ENCODE data around the gene MTREX.
"Not testable (repeated sequence)": the region's sequence is repeated elsewhere in the genome, so short reads cannot be mapped to it uniquely, and the experiment has no call there.

Gene MTREX

DNA sequence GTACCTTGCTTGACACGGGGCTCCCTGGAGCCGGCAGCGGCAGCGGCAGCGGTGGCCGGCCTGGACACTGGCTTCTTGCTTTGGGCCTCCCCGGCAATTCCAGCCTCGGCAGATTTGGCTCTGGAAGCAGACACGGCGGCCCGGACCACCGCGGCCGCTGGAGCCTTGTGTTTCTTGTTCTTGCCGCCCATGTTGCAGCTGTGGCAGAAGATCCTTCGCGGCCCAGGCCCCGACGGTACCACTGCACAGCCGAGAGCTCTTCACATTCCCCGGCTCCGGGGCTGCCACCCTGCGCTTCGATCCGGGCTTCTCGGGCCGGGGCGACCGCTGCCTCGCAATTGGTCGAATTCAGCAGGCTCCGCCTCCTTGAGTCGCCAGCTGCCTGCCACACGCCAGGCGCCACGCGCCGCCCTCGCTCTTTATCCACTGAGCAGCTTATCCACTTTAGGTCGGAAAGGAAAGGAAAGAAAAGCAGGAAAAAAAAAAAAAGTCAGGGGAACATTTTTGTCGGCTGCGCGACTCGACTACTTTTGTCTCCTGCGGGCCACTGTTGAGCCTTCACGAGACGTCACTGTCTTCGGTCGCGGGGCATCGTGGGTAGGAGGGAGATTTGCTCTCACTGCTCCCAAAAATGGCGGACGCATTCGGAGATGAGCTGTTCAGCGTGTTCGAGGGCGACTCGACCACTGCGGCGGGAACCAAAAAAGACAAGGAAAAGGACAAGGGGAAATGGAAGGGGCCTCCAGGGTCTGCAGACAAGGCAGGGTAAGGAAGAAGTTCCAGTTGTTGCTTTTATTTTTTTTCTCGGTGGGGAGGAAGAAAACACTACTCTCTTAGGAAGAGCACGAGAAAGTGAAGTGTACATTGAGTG is at the start of gene MTREX, which contains the start of gene DHX29:
Gene MTREX (plus strand): TSS at position 607 of the 871 bp plus-strand sequence. CDS start 25 bp downstream, at position 632.
Gene DHX29 (minus strand): TSS at position 312 of the 871 bp plus-strand sequence. CDS start 121 bp downstream, at position 191.
- peak; percentile 72 for DNase-seq (ENCODE audit: low read depth)

DNA sequence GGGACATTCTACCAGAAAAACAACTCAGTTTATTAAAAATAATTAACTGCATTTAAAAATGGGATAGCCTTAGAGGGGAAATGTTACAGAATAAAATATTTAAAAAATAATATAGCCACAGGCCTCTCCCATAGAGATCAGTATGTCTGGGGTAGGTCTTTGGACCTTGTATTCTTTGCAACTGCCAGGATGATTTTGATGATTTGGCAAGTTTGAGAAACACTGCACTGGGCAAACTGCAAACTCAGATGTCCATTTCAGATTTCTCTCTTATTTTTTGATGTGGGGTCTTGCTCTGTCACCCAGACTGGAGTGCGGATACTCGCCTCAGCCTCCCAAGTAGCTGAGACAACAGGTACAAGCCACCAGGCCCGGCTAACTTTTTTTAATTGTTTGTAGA is 49.5 kb upstream of the MTREX start:
- no peak for DNase-seq (ENCODE audit: low read depth)

GRCh38 chr5:55276771-55277170 is 31.0 kb upstream of the MTREX start:
- no peak for DNase-seq (ENCODE audit: low read depth)

GRCh38 chr5:55278778-55279177 is 29.0 kb upstream of the MTREX start:
- peak; percentile 12 for DNase-seq (ENCODE audit: low read depth)

DNA sequence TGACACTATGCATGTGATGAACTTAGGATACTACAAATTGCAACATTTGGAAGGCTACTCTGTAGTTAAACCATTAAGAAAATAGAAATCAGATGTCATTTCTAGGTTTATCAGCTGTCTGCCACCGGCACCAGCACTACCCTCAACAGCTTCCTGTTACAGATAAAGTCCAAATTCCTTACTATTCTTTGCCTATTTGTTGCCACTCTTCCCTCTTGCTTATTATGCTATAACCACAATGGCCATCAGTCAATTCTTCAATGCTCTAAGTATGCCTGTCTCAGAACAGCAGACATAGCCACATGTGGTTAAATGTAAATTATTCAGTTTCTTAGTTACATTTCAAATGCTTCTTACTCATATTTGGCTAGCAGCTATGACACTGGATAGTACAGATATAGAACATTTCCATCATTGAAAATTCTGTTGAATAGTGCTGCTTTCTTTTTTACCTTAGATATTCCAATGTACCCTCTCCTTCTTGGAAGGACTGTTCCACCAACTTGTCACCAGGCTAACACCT is 21.3 kb upstream of the MTREX start:
- DNase-seq (ENCODE audit: low read depth), result no peak

DNA sequence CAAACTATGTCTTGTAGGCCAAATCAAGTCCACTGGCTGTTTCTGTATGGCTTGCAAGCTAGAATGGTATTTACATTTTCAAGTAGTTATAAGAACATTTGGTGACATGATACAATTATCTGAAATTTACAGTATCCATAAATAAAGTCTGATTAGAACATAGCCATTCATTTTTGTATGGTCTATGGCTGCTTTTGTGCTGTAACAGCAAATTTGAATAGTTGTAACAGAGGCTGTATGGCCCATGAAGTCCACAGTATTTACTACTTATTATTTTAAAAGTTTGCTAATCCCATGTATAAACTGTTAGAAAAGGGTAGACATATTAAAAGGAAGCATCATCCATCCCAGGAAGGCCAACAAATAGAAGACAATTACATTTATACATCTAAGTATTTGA is 18.0 kb upstream of the MTREX start:
- DNase-seq (ENCODE audit: low read depth), result no peak

- no peak for DNase-seq (ENCODE audit: low read depth)
Observed at GRCh38 chr5:55290991-55291390, 16.8 kb upstream of the MTREX start.

- no peak for DNase-seq (ENCODE audit: low read depth)
Observed at GRCh38 chr5:55294935-55295334, 12.9 kb upstream of the MTREX start.

- DNase-seq (ENCODE audit: low read depth), result no peak
Observed at GRCh38 chr5:55300890-55301289, 6.9 kb upstream of the MTREX start.

DNA sequence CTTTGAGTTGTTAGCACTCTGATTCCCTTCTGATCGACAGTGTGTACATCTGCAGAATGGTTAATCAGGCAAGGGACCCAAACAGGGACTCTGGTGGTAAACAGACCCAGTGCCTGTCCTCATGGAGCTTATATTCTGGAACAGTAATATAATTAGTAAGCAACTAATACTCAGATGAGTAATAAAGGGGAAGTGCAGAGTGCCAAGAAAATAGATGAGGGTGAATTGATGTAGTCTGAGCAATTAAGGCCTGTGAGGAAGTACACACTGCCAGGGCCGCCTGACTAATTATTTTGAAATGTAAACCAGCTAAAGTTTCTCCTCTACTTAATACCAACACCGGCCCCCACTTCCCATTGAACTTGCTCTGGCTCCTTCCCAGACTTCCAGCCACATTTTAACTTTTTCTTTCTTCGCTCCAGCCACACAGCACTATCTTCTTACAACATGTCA is 4.5 kb upstream of the MTREX start:
- DNase-seq (ENCODE audit: low read depth), result peak; percentile 87

DNA sequence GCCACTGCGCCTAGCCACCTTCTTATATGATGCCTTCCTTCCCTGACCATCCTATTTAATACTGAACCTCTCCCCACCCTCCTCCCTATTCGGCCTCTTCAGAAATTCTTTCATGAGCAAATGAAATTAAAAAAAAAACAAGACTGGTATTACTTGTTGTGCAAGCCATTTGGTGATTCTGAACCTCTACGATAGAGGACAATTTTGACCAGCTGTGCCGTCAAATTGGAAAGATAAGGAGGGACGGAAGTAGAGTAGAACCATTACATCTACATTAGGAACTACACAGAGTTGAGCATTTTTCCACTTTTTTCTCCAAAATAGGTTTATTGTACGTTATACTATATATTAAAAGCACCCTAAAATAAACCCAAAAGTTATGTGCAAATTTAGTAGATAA is 3.2 kb upstream of the MTREX start:
- DNase-seq (ENCODE audit: low read depth), result no peak

GRCh38 chr5:55305345-55305744 is 2.4 kb upstream of the MTREX start:
- DNase-seq (ENCODE audit: low read depth), result no peak

GRCh38 chr5:55306641-55307382 is 977 bp upstream of the MTREX start:
- DNase-seq (ENCODE audit: low read depth), result no peak

DNA sequence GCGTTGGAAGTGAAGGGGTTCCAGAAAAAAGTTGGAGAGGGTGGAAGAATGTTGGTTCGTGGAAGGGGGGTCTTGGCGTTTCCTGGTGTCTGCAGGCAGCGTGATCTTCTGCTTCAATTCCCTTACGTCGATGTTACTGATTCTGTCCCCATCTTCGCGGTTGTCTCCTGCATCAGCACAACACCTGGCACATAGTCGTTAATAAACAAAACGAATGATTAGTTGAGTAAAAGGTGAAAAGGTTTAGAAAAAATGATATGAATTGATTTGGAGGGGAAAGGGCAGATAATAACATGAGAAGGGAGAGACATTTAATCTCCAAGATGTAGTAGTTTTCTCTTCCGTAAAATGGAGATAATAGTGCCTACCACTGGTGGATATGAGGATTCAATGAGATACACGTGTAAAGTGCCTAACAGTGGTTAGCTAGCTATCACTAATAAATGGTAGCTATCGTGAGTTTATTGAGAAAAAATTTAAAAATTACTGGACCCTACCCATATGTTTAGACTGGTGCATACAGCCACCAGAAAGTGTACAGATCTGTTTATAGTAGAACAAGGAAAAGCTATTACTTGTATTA is 556 bp downstream of the MTREX start:
- no peak for DNase-seq (ENCODE audit: low read depth)

- DNase-seq (ENCODE audit: low read depth), result no peak
Observed at GRCh38 chr5:55313870-55314617, 6.3 kb downstream of the MTREX start.

- no peak for DNase-seq (ENCODE audit: low read depth)
Observed at GRCh38 chr5:55316289-55316688, 8.5 kb downstream of the MTREX start.

- DNase-seq (ENCODE audit: low read depth), result no peak
Observed at GRCh38 chr5:55316837-55317236, 9.0 kb downstream of the MTREX start.

DNA sequence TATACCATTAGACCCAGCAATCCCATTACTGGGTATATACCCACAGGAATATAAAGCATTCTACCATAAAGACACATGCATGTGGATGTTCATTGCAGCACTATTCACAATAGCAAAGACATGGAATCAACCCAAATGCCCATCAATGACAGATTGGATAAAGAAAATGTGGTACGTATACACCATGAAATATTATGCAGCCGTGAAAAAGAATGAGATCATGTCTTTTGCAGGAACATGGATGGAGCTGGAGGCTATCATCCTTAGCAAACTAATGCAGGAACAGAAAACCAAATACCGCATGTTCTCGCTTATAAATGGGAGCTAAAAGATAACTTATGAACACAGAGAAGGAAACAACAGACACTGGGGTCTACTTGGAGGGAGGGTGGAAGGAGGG is 10.4 kb downstream of the MTREX start:
- not testable (repeated sequence) for DNase-seq (ENCODE audit: low read depth)

- DNase-seq (ENCODE audit: low read depth), result no peak
Observed at GRCh38 chr5:55319491-55319890, 11.7 kb downstream of the MTREX start.

DNA sequence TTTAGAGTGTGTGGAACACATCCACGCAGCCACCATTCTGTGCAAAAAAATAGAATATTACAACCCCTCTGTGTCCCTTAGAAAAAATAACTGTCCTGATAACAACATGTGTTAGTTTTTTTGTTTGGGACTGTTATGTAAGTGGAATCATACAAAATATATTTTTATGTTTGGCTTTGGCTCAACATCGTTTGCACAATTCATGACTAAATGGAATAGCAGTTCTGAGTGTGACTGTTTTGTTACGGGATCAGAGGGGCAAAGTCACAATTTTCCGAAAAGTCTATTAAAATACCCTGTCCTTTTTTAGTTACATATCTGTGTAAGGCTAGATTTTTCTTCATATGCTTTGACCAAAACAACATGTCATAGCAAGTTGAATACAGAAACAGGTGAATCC is 12.8 kb downstream of the MTREX start:
- DNase-seq (ENCODE audit: low read depth), result peak; percentile 21

GRCh38 chr5:55324006-55324405 is 16.2 kb downstream of the MTREX start:
- DNase-seq (ENCODE audit: low read depth), result no peak
